Head of caudate nucleus (tissue), 42 donors: ENCODE measurements around the gene FLAD1.

Source experiments
- DNase-seq, 42 donors: peaks; one replicate each; pipeline versions ENCODE4 v3.0.0 to v3.0.0-alpha.2; 2020 to 2021; ENCODE audit warnings: mixed read lengths in 7 of 42
- intact Hi-C: fragments of 100-400 bp; cut with DNase I; formaldehyde crosslinking; loops from one replicate; pipeline ENCODE4 v1.15.0; 2022

FLAD1 gene

GRCh38 chr1:155040358-155041093 is 57.4 kb downstream of the FLAD1 start:
- intact Hi-C loops = no loop called here

More at GRCh38 chr1:155040358-155041093, 57.4 kb downstream of the FLAD1 start:
- no peak for DNase-seq
